Activated naive CD8-positive, alpha-beta T cell treated with anti-CD3 and anti-CD28 coated beads, Interleukin-2, amount 50 U/mL, for 24 hours (primary cell): ENCODE measurements around the gene LIPI.
"Not testable (repeated sequence)": the region's sequence is repeated elsewhere in the genome, so short reads cannot be mapped to it uniquely, and the experiment has no call there.

Source experiments
- ATAC-seq: fragments of 150-1000 bp; cut with Tn5 transposase; one replicate; pipeline ENCODE4 v1.10.0; 2021
- DNase-seq: peaks from one replicate; pipeline ENCODE4 v3.0.0; 2021
- H3K27ac Mint-ChIP-seq: one replicate; pipeline ENCODE4 v1.8.0; 2021; ENCODE audit warnings: mild to moderate bottlenecking, mixed read lengths
- H3K27me3 Mint-ChIP-seq: one replicate; pipeline ENCODE4 v1.8.0; 2021; ENCODE audit warnings: mixed read lengths
- H3K36me3 Mint-ChIP-seq: one replicate; pipeline ENCODE4 v1.8.0; 2021; ENCODE audit warnings: low read depth, mixed read lengths
- H3K4me1 Mint-ChIP-seq: one replicate; pipeline ENCODE4 v1.8.0; 2021; ENCODE audit warnings: mixed read lengths
- H3K4me3 Mint-ChIP-seq: one replicate; pipeline ENCODE4 v1.8.0; 2021; ENCODE audit warnings: mild to moderate bottlenecking, moderate library complexity, mixed read lengths
- H3K9me3 Mint-ChIP-seq: one replicate; pipeline ENCODE4 v1.8.0; 2021; ENCODE audit warnings: mixed read lengths

LIPI gene

GRCh38 chr21:14073615-14074014 lies 137.1 kb downstream of the LIPI start:
- H3K36me3 Mint-ChIP-seq = peaks cover 3% of the 10 kb centered on the region
- H3K27ac Mint-ChIP-seq = no peak overlapping the region
- ATAC-seq = no peak
- DNase-seq = no peak
- no peaks in the 10 kb centered on the region for H3K4me1 Mint-ChIP-seq
- no peak overlapping the region for H3K4me3 Mint-ChIP-seq
- H3K27me3 Mint-ChIP-seq = no peaks in the 10 kb centered on the region
- H3K9me3 Mint-ChIP-seq = peaks cover 10% of the 10 kb centered on the region

- Mint-ChIP-seq H3K4me1 (no peaks in the 10 kb centered on the region), H3K27me3 (no peaks in the 10 kb centered on the region), H3K27ac (no peak overlapping the region), H3K9me3 (peaks cover 10% of the 10 kb centered on the region), H3K4me3 (no peak overlapping the region), H3K36me3 (peaks cover 3% of the 10 kb centered on the region)
- ATAC-seq = no peak
- DNase-seq = no peak
Measured at GRCh38 chr21:14072761-14073535, 137.8 kb downstream of the LIPI start.

DNA sequence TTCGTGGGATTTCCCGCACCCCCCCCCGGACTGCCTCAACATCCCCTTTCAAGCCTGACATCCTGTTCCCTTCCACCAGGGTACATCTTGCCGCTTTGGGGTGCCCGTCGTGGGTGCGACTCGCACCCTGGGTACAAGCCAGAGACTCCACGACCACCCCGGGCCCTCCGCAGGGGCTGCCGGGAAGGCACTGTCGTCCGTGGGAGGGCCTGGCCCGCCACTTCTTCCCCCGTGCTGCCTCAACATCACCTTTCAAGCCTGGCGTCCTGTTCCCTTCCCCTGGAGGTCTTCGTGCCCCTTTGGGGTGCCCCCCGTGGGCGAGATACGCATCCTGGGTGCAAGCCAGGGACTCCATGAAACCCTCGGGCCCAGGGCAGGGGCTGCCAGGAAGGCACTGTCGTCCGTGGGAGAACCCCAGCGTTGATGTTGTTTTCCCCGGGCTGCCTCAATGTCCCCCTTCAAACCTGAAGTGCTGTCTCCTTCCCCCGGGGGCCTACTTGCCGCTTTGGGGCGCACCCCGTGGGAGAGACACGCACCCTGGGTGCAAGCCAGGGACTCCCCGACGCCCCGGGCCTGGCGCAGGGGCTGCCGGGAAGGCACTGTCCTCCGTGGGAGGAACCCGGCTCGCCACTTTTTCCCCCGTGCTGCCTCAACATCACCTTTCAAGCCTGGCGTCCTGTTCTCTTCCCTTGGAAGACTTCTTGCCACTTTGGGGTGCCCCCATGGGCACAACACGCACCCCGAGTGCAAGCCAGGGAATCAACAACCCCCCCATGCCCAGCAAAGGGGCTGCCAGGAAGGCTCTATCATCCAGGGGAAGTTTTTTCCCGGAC lies 138.6 kb downstream of the LIPI start:
- ATAC-seq = no peak
- Mint-ChIP-seq H3K27ac (no peak overlapping the region), H3K9me3 (peaks cover 6% of the 10 kb centered on the region), H3K36me3 (peaks cover 3% of the 10 kb centered on the region), H3K27me3 (no peaks in the 10 kb centered on the region), H3K4me1 (no peaks in the 10 kb centered on the region), H3K4me3 (no peak overlapping the region)
- no peak for DNase-seq

- Mint-ChIP-seq H3K27ac (no peak overlapping the region), H3K36me3 (peaks cover 3% of the 10 kb centered on the region), H3K27me3 (no peaks in the 10 kb centered on the region), H3K9me3 (no peaks in the 10 kb centered on the region), H3K4me3 (no peak overlapping the region), H3K4me1 (no peaks in the 10 kb centered on the region)
- DNase-seq (no peak), ATAC-seq (no peak)
Measured at GRCh38 chr21:14070968-14071367, 139.8 kb downstream of the LIPI start.

GRCh38 chr21:14070049-14070893 lies 140.5 kb downstream of the LIPI start:
- DNase-seq (no peak), ATAC-seq (peak; percentile 28)
- no peaks in the 10 kb centered on the region for H3K9me3 Mint-ChIP-seq
- no peak overlapping the region for H3K27ac Mint-ChIP-seq
- H3K36me3 Mint-ChIP-seq = peaks cover 3% of the 10 kb centered on the region
- no peak overlapping the region for H3K4me3 Mint-ChIP-seq
- no peaks in the 10 kb centered on the region for H3K4me1 Mint-ChIP-seq
- H3K27me3 Mint-ChIP-seq = no peaks in the 10 kb centered on the region

DNA sequence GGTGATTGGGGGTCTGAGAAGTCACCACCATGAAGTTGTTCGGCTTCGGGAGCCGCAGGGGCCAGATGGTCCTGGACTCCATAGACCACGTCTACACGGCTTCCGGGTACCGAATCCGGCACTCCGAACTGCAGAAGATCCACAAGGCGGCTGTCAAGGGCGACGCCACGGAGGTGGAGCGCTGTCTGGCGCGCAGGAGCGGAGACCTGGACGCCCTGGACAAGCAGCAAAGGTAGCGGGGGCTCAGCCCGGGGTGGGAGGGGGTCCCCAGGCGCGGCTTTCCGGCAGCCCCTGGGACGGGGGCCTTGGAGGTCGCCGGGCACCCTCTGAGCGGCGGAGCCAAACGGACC lies 146.5 kb downstream of the LIPI start:
- Mint-ChIP-seq H3K36me3 (no peaks in the 10 kb centered on the region), H3K9me3 (peaks cover 4% of the 10 kb centered on the region), H3K27ac (no peak overlapping the region), H3K4me3 (no peak overlapping the region), H3K4me1 (no peaks in the 10 kb centered on the region), H3K27me3 (no peaks in the 10 kb centered on the region)
- no peak for DNase-seq
- no peak for ATAC-seq

GRCh38 chr21:14063620-14064295 lies 147.0 kb downstream of the LIPI start:
- H3K27ac Mint-ChIP-seq, H3K27me3 Mint-ChIP-seq, H3K4me1 Mint-ChIP-seq, H3K36me3 Mint-ChIP-seq, ATAC-seq, DNase-seq, H3K9me3 Mint-ChIP-seq, H3K4me3 Mint-ChIP-seq: not testable (repeated sequence)

DNA sequence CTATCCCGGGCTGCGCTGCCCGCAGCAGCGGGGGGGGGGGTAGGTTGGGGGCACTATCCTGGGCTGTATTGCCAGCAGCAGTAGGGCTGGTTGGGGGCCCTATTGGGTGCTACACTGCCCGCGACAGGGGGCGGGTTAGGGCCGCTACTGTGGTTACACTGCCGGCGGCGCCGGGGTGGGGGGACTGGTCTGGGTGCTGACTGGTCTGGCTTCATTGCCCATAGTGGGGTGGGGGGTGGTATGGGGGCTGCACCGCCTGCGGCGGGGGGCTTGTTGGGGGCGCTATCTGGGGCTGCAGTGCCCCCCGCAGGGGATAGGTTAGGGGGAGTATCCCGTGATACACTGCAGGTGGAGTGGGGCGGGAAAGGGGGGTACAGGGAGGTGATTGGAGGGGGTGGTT lies 148.1 kb downstream of the LIPI start:
- H3K4me3 Mint-ChIP-seq, H3K9me3 Mint-ChIP-seq, H3K27ac Mint-ChIP-seq, H3K27me3 Mint-ChIP-seq, H3K36me3 Mint-ChIP-seq, ATAC-seq, H3K4me1 Mint-ChIP-seq, DNase-seq: not testable (repeated sequence)

- not testable (repeated sequence) for H3K4me3 Mint-ChIP-seq
Measured at GRCh38 chr21:14061820-14062219, 148.9 kb downstream of the LIPI start.

DNA sequence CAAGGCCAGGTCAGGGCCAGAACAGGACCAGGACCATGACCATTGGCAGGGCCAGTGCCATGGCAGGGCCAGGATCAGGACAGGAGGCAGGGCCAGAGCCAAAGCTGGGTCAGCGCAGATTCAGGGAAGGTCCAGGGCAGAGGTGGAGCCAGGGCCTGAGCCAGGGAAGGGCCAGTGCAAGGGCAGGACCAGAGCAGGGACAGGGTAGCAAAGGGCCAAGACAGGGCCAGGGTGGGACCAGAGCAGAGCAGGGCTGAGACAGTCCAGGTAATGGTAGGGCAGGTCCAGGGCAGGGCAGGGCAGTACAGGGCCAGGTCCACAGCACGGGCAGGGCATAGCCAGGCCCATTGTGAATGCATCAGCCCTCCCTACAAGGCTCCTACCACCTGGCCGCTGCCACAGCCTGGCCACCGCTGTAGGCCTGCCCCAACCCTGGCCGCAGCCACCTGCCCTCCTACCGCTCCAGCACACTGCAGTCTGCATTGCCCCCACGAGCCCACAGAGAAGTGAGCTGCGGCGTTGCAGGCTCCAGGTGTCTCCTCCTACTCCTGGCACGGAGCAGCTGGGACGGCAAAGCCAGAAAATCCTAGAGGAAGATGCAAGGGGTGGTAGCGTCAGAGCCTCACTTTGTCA lies 151.6 kb downstream of the LIPI start:
- H3K36me3 Mint-ChIP-seq, H3K27me3 Mint-ChIP-seq, ATAC-seq, H3K4me1 Mint-ChIP-seq, H3K27ac Mint-ChIP-seq, DNase-seq, H3K9me3 Mint-ChIP-seq, H3K4me3 Mint-ChIP-seq: not testable (repeated sequence)

More at GRCh38 chr21:14061820-14062219, 148.9 kb downstream of the LIPI start:
- not testable (repeated sequence) for DNase-seq, H3K27ac Mint-ChIP-seq, H3K27me3 Mint-ChIP-seq, H3K36me3 Mint-ChIP-seq, H3K4me1 Mint-ChIP-seq, ATAC-seq, H3K9me3 Mint-ChIP-seq
